Activated CD8-positive, alpha-beta T cell treated with anti-CD3 and anti-CD28 coated beads for 36 hours (primary cell): ENCODE measurements around the gene CDRT15. TPM values are rescaled to one million over a fixed set of nuclear protein-coding genes. Genes with fewer than 3 reads are reported as not detected.

ENCODE experiments used
- ATAC-seq: fragments of 200-7000 bp; cut with Tn5 transposase; one replicate; pipeline ENCODE4 v1.10.0; 2021; ENCODE audit warnings: mild to moderate bottlenecking, moderate library complexity
- CTCF ChIA-PET: fragments of 350-600 bp; sonication (Branson Sonifier 250); formaldehyde crosslinking; loops from one replicate; lab custom pipeline; 2021; ENCODE audit warnings: antibody characterized with exemption; lab: Charles Lee
- POLR2A ChIA-PET: fragments of 350-600 bp; sonication (Branson Sonifier 250); formaldehyde crosslinking; loops from one replicate; lab custom pipeline; 2021; ENCODE audit warnings: antibody characterized with exemption; lab: Charles Lee
- DNase-seq: peaks from one replicate; pipeline ENCODE4 v3.0.0-alpha.2; 2020
- H3K27ac Mint-ChIP-seq: one replicate; pipeline ENCODE4 v1.8.0; 2021; ENCODE audit warnings: mild to moderate bottlenecking, mixed read lengths
- H3K27me3 Mint-ChIP-seq: one replicate; pipeline ENCODE4 v1.8.0; 2021; ENCODE audit warnings: mixed read lengths
- H3K36me3 Mint-ChIP-seq: one replicate; pipeline ENCODE4 v1.8.0; 2021; ENCODE audit warnings: low read depth, mixed read lengths
- H3K4me1 Mint-ChIP-seq: one replicate; pipeline ENCODE4 v1.8.0; 2021; ENCODE audit warnings: low read depth, mixed read lengths
- H3K4me3 Mint-ChIP-seq: one replicate; pipeline ENCODE4 v1.8.0; 2021; ENCODE audit warnings: mild to moderate bottlenecking, moderate library complexity, mixed read lengths
- H3K9me3 Mint-ChIP-seq: one replicate; pipeline ENCODE4 v1.8.0; 2021; ENCODE audit warnings: mixed read lengths
- intact Hi-C: fragments of 100-400 bp; cut with micrococcal nuclease; formaldehyde crosslinking; loops from one replicate; pipeline ENCODE4 v1.10.0; 2022
- total RNA-seq, 2 experiments: library from RNA; stranded (reverse); gene quantifications; one replicate each; pipeline ENCODE4 v1.2.3, GENCODE V29; 2021
- TF ChIP-seq, protein P1 (sequence below): fragments of 200-600 bp; IDR thresholded peaks from one replicate; pipeline ENCODE4 v1.8.0; 2022; ENCODE audit warnings: antibody characterized with exemption, mild to moderate bottlenecking

Gene CDRT15
- total RNA-seq, 2 experiments from 2014 or later, result not detected

DNA sequence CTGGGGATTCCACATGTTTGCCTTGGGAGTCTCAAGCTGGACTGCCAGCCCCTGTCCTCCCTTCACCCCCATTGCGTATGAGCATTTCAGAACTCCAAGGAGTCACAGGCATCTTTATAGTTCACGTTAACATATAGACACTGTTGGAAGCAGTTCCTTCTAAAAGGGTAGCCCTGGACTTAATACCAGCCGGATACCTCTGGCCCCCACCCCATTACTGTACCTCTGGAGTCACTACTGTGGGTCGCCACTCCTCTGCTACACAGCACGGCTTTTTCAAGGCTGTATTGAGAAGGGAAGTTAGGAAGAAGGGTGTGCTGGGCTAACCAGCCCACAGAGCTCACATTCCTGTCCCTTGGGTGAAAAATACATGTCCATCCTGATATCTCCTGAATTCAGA, 28.9 kb downstream of the CDRT15 start:
- no peaks in the 10 kb centered on the region for H3K27me3 Mint-ChIP-seq
- POLR2A ChIA-PET, result no interaction called here
- CTCF ChIA-PET, result interaction anchor here (0.9 to 1.3 kb wide), 2 partner anchors 11 to 719 kb away, joined by 3 read pairs; no protein-coding TSS in a partner anchor
- TF ChIP-seq, protein P1, sequence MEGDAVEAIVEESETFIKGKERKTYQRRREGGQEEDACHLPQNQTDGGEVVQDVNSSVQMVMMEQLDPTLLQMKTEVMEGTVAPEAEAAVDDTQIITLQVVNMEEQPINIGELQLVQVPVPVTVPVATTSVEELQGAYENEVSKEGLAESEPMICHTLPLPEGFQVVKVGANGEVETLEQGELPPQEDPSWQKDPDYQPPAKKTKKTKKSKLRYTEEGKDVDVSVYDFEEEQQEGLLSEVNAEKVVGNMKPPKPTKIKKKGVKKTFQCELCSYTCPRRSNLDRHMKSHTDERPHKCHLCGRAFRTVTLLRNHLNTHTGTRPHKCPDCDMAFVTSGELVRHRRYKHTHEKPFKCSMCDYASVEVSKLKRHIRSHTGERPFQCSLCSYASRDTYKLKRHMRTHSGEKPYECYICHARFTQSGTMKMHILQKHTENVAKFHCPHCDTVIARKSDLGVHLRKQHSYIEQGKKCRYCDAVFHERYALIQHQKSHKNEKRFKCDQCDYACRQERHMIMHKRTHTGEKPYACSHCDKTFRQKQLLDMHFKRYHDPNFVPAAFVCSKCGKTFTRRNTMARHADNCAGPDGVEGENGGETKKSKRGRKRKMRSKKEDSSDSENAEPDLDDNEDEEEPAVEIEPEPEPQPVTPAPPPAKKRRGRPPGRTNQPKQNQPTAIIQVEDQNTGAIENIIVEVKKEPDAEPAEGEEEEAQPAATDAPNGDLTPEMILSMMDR, result no peak
- peaks cover 51% of the 10 kb centered on the region for H3K4me1 Mint-ChIP-seq
- H3K9me3 Mint-ChIP-seq, result no peaks in the 10 kb centered on the region
- H3K4me3 Mint-ChIP-seq, result no peak overlapping the region
- ATAC-seq, result no peak
- H3K36me3 Mint-ChIP-seq, result peaks cover 44% of the 10 kb centered on the region
- no peak overlapping the region for H3K27ac Mint-ChIP-seq
- no peak for DNase-seq
- intact Hi-C loops, result loop anchor here (10.0 kb wide), 2 partner anchors 93 to 143 kb away; partner anchors contain the start of gene COX10

DNA sequence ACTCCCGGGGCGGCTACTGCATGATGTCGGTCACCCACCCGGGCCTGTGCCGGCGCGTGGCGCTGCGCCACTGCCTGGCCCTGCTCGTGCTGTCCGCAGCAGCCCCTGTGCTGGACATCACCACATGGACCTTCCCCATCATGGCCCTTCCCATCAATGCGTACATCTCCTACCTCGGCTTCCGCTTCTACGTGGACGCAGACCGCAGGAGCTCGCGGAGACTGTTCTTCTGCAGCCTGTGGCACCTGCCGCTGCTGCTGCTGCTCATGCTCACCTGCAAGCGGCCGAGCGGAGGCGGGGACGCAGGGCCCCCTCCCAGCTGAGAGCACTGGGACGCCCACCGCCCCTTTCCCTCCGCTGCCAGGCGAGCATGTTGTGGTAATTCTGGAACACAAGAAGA, 29.8 kb downstream of the CDRT15 start:
- no peak overlapping the region for H3K4me3 Mint-ChIP-seq
- ChIA-PET CTCF (interaction anchor here (0.9 kb wide), 1 partner anchor 11 kb away, joined by 3 read pairs; no protein-coding TSS in a partner anchor), POLR2A (interaction anchor here (0.7 kb wide), 1 partner anchor 9 kb away, joined by 3 read pairs; no protein-coding TSS in a partner anchor)
- peaks cover 59% of the 10 kb centered on the region for H3K4me1 Mint-ChIP-seq
- H3K27ac Mint-ChIP-seq, result no peak overlapping the region
- peaks cover 46% of the 10 kb centered on the region for H3K36me3 Mint-ChIP-seq
- TF ChIP-seq, protein P1, result no peak
- no peaks in the 10 kb centered on the region for H3K9me3 Mint-ChIP-seq
- H3K27me3 Mint-ChIP-seq, result no peaks in the 10 kb centered on the region
- no peak for DNase-seq
- intact Hi-C loops, result loop anchor here (10.0 kb wide), 2 partner anchors 92 to 142 kb away; partner anchors contain the start of gene COX10
- no peak for ATAC-seq

DNA sequence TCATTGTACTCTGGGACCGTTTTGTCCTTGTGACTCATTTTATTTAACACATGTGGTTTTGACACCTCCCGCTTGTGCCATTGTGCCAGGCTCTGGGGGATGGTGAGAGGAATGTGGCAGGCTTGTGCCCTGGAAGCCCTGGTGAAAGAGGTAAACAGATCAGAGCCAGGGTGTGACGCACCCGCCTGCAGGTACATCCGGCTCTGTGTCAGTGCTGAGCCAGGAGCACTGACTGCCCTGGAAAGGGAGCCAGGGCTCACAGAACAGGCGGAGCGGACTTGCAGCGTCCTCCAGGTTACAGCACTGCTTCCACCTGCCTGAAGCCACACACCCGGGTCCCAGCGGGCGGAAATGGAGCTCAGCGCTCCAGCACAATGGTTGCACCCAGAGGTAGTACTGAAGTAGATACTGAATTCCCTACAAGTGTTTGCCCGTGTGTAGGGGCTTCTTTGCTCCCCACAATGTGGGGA, 30.6 kb downstream of the CDRT15 start:
- ATAC-seq (peak; percentile 55), DNase-seq (peak; percentile 72)
- Mint-ChIP-seq H3K27ac (no peak overlapping the region), H3K4me1 (peaks cover 59% of the 10 kb centered on the region), H3K27me3 (no peaks in the 10 kb centered on the region), H3K4me3 (no peak overlapping the region), H3K36me3 (peaks cover 39% of the 10 kb centered on the region), H3K9me3 (no peaks in the 10 kb centered on the region)
- POLR2A ChIA-PET, result no interaction called here
- TF ChIP-seq, protein P1, result no peak
- intact Hi-C loops, result loop anchor here (10.0 kb wide), 2 partner anchors 91 to 141 kb away; partner anchors contain the start of gene COX10
- CTCF ChIA-PET, result interaction anchor here (1.5 kb wide), 1 partner anchor 95 kb away, joined by 3 read pairs; the partner anchor contains the start of gene HS3ST3B1

DNA sequence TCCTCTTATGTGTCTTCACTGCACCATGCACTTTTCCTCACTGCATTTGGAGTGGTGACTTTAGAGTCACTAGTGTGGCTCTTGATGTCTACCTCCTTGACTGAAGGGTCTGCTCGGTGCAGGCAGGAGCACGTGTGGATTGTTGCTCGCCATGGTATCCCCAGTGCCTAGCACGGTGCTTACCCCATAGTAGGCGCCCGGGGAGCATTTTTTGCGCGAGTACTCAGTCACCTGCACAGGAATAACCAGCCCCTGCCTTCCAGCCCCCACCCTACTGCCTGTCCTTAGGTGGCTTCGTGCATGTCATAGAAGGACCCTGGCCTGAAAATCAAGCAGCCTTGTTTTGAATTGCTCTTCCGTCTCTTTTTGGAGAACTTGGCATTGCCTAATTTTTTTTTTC, 31.3 kb downstream of the CDRT15 start:
- Mint-ChIP-seq H3K27ac (peak overlapping the region; percentile 55), H3K36me3 (peaks cover 38% of the 10 kb centered on the region), H3K4me3 (no peak overlapping the region), H3K9me3 (no peaks in the 10 kb centered on the region), H3K27me3 (no peaks in the 10 kb centered on the region), H3K4me1 (peaks cover 63% of the 10 kb centered on the region)
- ATAC-seq (no peak), DNase-seq (no peak)
- POLR2A ChIA-PET, result no interaction called here
- TF ChIP-seq, protein P1, result no peak
- CTCF ChIA-PET, result interaction anchor here (1.5 kb wide), 1 partner anchor 95 kb away, joined by 3 read pairs; the partner anchor contains the start of gene HS3ST3B1
- intact Hi-C loops, result loop anchor here (10.0 kb wide), 2 partner anchors 91 to 141 kb away; partner anchors contain the start of gene COX10

DNA sequence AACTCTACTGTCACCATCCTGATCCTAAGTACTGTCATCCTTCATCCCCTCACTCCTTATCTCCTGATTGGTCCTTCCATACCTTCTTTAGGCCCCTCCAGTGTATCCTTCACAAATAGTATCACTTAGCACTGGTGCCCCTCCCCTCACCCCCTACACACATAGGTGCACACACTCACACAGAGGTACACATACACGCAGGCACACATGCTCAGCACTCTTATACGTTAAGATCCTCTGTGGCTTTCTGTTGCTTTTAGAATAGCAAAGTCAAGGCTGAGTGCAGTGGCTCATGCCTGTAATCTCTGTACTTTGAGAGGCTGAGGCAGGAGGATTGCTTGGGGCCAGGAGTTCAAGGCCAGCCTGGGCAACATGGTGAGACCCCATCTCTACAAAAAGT, 32.1 kb downstream of the CDRT15 start:
- peaks cover 70% of the 10 kb centered on the region for H3K4me1 Mint-ChIP-seq
- intact Hi-C loops, result loop anchor here (10.0 kb wide), 2 partner anchors 90 to 140 kb away; partner anchors contain the start of gene COX10
- CTCF ChIA-PET, result interaction anchor here (1.5 kb wide), 1 partner anchor 96 kb away, joined by 3 read pairs; the partner anchor contains the start of gene HS3ST3B1
- TF ChIP-seq, protein P1, result no peak
- peaks cover 36% of the 10 kb centered on the region for H3K36me3 Mint-ChIP-seq
- no peak for ATAC-seq
- H3K27ac Mint-ChIP-seq, result no peak overlapping the region
- POLR2A ChIA-PET, result no interaction called here
- no peaks in the 10 kb centered on the region for H3K27me3 Mint-ChIP-seq
- H3K9me3 Mint-ChIP-seq, result no peaks in the 10 kb centered on the region
- H3K4me3 Mint-ChIP-seq, result no peak overlapping the region
- DNase-seq, result no peak
